PC-3 (cell line): ENCODE measurements around the gene XPNPEP3. TPM values are rescaled to one million over a fixed set of nuclear protein-coding genes. Genes with fewer than 3 reads are reported as not detected.

Experiments
- ATAC-seq: fragments of 200-7000 bp; cut with Tn5 transposase; 2 replicates; pipeline ENCODE4 v1.9.1; 2020; ENCODE audit warnings: mild to moderate bottlenecking, moderate library complexity
- BruUV-seq: library from RNA; stranded (reverse); fragments of 400-500 nt; replicated peaks from 2 replicates; lab custom pipeline; 2021; lab: Mats Ljungman, UMichigan
- CTCF ChIA-PET: fragments of 300-600 bp; sonication (Branson Sonifier 250); formaldehyde crosslinking; loops from one replicate; lab custom pipeline; 2022; ENCODE audit warnings: antibody characterized with exemption; lab: Charles Lee
- POLR2A ChIA-PET: fragments of 300-600 bp; sonication (Branson Sonifier 250); formaldehyde crosslinking; loops from one replicate; lab custom pipeline; 2022; ENCODE audit warnings: antibody characterized with exemption; ENCODE audit not compliant: unreplicated experiment; lab: Charles Lee
- DNase-seq: peaks from one replicate; pipeline ENCODE4 v3.0.0-alpha.2; 2015
- H2AFZ ChIP-seq: fragments of 300-600 bp; sonication (generic); 2 replicates; pipeline ENCODE4 v1.6.0; 2016; ENCODE audit warnings: antibody characterized with exemption, low read length
- H3F3A ChIP-seq: fragments of 300-600 bp; sonication (generic); one replicate; pipeline ENCODE4 v1.6.0; 2017; ENCODE audit warnings: antibody characterized with exemption, low read length, control low read depth, mild to moderate bottlenecking; ENCODE audit not compliant: unreplicated experiment
- H3K27ac ChIP-seq: fragments of 300-600 bp; sonication (generic); 2 replicates; pipeline ENCODE4 v1.5.1; 2016; ENCODE audit warnings: mild to moderate bottlenecking, low read length
- H3K27me3 ChIP-seq: fragments of 300-600 bp; sonication (generic); 2 replicates; pipeline ENCODE4 v1.6.1; 2016; ENCODE audit warnings: low read length, mixed read lengths
- H3K36me3 ChIP-seq: fragments of 300-600 bp; sonication (generic); 2 replicates; pipeline ENCODE4 v1.6.1; 2016; ENCODE audit warnings: low read depth, mixed run types, low read length, mixed read lengths
- H3K4me1 ChIP-seq: fragments of 300-600 bp; sonication (generic); 2 replicates; pipeline ENCODE4 v1.5.1; 2016; ENCODE audit warnings: low read length; ENCODE audit not compliant: insufficient read depth
- H3K4me2 ChIP-seq: fragments of 300-600 bp; sonication (generic); 2 replicates; pipeline ENCODE4 v1.6.0; 2016; ENCODE audit warnings: low read length
- H3K4me3 ChIP-seq: fragments of 300-600 bp; sonication (generic); 2 replicates; pipeline ENCODE4 v1.5.1; 2016; ENCODE audit warnings: mild to moderate bottlenecking, low read length, mixed read lengths
- H3K79me2 ChIP-seq: fragments of 300-600 bp; sonication (generic); 2 replicates; pipeline ENCODE4 v1.6.1; 2017; ENCODE audit warnings: low read length, mixed read lengths
- H3K9ac ChIP-seq: fragments of 300-600 bp; sonication (generic); 2 replicates; pipeline ENCODE4 v1.6.0; 2016; ENCODE audit warnings: mild to moderate bottlenecking, low read length
- H3K9me2 ChIP-seq: fragments of 300-600 bp; sonication (generic); replicated peaks from 2 replicates; pipeline ENCODE4 v1.6.1; 2016; ENCODE audit warnings: mixed run types, low read length, mixed read lengths
- H3K9me3 ChIP-seq: fragments of 300-600 bp; sonication (generic); 2 replicates; pipeline ENCODE4 v1.6.1; 2016; ENCODE audit warnings: low read length, mixed read lengths
- H4K20me1 ChIP-seq: fragments of 300-600 bp; sonication (generic); 2 replicates; pipeline ENCODE4 v1.6.1; 2016; ENCODE audit warnings: low read length, mixed read lengths
- EZH2 ChIP-seq: fragments of 300-600 bp; sonication (generic); IDR thresholded peaks from one replicate; pipeline ENCODE4 v1.6.1; 2017; ENCODE audit warnings: antibody characterized with exemption, mild to moderate bottlenecking, low read length; ENCODE audit not compliant: unreplicated experiment
- EZH2phosphoT487 ChIP-seq: fragments of 300-600 bp; sonication (generic); IDR thresholded peaks from 2 replicates; pipeline ENCODE4 v1.6.1; 2018; ENCODE audit warnings: mild to moderate bottlenecking, antibody characterized with exemption, low read length, borderline replicate concordance
- intact Hi-C: fragments of 100-400 bp; cut with micrococcal nuclease; formaldehyde crosslinking; loops from 2 replicates; pipeline ENCODE4 v1.9.0; 2023
- total RNA-seq: library from RNA; depleted of rRNA; stranded (reverse); fragments of >200 nt; gene quantifications from 2 replicates; pipeline ENCODE4 v1.2.3, GENCODE V29; 2014
- TF ChIP-seq, protein P1 (sequence below): fragments of 300-600 bp; sonication (generic); conservative IDR thresholded peaks from 2 replicates; pipeline ENCODE4 v1.5.1; 2017; ENCODE audit warnings: antibody characterized with exemption, low read depth, mild to moderate bottlenecking, low read length

Gene XPNPEP3
- total RNA-seq, 1 experiment from 2014 or later: 7.9 TPM

DNA sequence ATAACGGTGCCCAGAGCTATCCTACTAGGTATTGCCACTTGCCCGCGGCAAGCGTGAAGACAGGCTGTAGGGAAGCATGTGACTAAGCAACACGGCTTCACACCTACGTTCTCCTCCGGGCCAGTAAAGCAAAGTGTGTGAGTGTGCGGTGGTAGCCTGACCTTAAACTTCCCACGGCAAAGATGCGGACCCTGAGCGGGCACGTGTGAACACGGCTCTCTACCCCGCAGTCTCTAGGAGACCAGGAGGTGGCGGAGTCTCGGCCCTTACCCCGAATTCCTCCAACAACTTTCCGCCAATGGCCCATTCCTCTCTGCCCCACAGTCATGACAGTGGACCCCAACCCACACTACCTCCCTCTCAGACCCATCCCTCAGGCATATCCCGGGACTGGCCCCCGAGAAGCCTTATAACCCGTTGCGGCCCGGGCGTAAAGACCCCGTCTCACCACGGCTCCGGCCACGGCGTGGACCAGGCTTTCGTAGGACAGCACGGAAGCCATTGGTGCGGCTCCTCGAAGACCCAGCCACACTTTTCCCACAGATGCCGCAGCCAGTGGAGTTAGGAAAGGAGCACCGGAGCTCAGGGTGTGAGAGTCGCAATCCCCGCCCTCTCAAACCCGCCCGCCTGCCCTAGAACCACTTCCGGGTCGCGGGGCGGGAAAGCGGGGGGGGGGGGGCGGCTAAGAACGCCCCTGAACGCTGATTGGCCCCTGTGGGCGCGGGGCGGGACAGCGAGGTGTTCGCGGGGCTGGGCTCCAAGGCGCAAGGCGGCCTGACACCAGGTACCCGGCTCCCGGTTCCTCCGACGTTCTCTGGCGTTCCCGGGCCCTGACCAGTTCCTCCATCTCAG is 38.0 kb upstream of the XPNPEP3 start, which contains the start of gene SLC25A17:
TSS of gene SLC25A17 (minus strand) at position 600 of the 852 bp plus-strand sequence. CDS start at position 502, 98 bp downstream.
- H2AFZ ChIP-seq: peak within 1 kb of the TSS; percentile 98
- H3K9me2 ChIP-seq: no peaks in the 10 kb centered on the region
- H4K20me1 ChIP-seq: no peaks in the 10 kb centered on the region
- no peak for TF ChIP-seq EZH2phosphoT487
- TF ChIP-seq, protein P1, sequence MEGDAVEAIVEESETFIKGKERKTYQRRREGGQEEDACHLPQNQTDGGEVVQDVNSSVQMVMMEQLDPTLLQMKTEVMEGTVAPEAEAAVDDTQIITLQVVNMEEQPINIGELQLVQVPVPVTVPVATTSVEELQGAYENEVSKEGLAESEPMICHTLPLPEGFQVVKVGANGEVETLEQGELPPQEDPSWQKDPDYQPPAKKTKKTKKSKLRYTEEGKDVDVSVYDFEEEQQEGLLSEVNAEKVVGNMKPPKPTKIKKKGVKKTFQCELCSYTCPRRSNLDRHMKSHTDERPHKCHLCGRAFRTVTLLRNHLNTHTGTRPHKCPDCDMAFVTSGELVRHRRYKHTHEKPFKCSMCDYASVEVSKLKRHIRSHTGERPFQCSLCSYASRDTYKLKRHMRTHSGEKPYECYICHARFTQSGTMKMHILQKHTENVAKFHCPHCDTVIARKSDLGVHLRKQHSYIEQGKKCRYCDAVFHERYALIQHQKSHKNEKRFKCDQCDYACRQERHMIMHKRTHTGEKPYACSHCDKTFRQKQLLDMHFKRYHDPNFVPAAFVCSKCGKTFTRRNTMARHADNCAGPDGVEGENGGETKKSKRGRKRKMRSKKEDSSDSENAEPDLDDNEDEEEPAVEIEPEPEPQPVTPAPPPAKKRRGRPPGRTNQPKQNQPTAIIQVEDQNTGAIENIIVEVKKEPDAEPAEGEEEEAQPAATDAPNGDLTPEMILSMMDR: peak; percentile 37; the same call in 1 of the 2 replicates
- DNase-seq (peak; percentile 79), ATAC-seq (peak; percentile 97)
- POLR2A ChIA-PET: interaction anchor here (0.6 to 1.0 kb wide), 3 partner anchors 132 to 182 kb away, joined by 3 to 4 read pairs (median 3); partner anchors contain the start of gene RBX1
- CTCF ChIA-PET: no interaction called here
- H3K4me1 ChIP-seq: peaks cover 21% of the 10 kb centered on the region
- H3F3A ChIP-seq: peaks cover 4% of the 10 kb centered on the region
- peak within 1 kb of the TSS; percentile 94 for H3K4me3 ChIP-seq
- peak within 1 kb of the TSS; percentile 93 for H3K9ac ChIP-seq
- peak within 1 kb of the TSS; percentile 98 for H3K4me2 ChIP-seq
- intact Hi-C loops: no loop called here
- H3K27me3 ChIP-seq: no peaks in the 10 kb centered on the region
- TSS peak; percentile 45 for BruUV-seq
- H3K9me3 ChIP-seq: no peaks in the 10 kb centered on the region
- peak within 1 kb of the TSS; percentile 66 for H3K27ac ChIP-seq
- H3K79me2 ChIP-seq: peaks cover 45% of the 10 kb centered on the region
- peaks cover 8% of the 10 kb centered on the region; the same call in 1 of the 2 replicates for H3K36me3 ChIP-seq

DNA sequence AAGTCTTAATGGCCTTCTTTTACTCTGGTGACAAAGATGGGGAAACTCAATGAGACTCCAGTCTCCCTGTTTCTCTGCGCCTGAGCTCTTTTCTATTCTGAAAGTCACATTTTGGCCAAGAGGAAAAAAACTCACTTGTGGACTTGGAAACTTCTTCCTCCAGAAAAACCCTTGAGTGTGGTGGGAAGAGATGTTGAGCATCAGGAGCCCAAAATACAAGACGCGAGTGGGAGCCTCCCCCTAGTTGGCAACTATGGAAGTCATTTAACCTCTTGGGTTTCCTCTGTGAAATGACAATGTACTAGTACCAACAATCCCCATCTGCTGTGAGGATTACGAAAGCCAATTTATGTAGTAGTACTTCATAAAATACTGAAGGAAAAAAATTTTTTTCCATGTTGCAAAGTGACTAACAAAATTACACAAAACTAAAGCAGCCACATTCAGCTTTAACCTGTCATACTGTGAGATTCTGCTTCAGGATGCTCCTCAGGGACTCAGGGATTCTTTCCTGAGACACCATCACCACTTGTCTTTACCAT is 37.3 kb upstream of the XPNPEP3 start:
- Histone ChIP-seq H3K9me3 (no peaks in the 10 kb centered on the region), H3K9me2 (no peaks in the 10 kb centered on the region), H4K20me1 (no peaks in the 10 kb centered on the region), H3K36me3 (peaks cover 8% of the 10 kb centered on the region; the same call in 1 of the 2 replicates), H3K9ac (peak overlapping the region; percentile 93), H2AFZ (peak overlapping the region; percentile 98), H3K4me3 (peak overlapping the region; percentile 94), H3K4me1 (peaks cover 21% of the 10 kb centered on the region), H3K4me2 (peak overlapping the region; percentile 98), H3F3A (peaks cover 4% of the 10 kb centered on the region), H3K79me2 (peaks cover 40% of the 10 kb centered on the region), H3K27ac (peak overlapping the region; percentile 36; the same call in 1 of the 2 replicates), H3K27me3 (no peaks in the 10 kb centered on the region)
- ATAC-seq (peak; percentile 13; the same call in 1 of the 2 replicates), DNase-seq (peak; percentile 23)
- BruUV-seq: TSS peak; percentile 69
- CTCF ChIA-PET: no interaction called here
- intact Hi-C loops: no loop called here
- TF ChIP-seq, protein P1: no peak
- TF ChIP-seq EZH2phosphoT487 (no peak), EZH2 (no peak)
- POLR2A ChIA-PET: interaction anchor here (1.0 kb wide), 1 partner anchor 131 kb away, joined by 4 read pairs; the partner anchor contains the start of gene RBX1
